HG03460 (cell line): ENCODE results near the gene RNU7-1.

ENCODE experiments used
- ATAC-seq: cut with Tn5 transposase; IDR thresholded peaks from one replicate; pipeline ENCODE4 v1.9.1; 2021; ENCODE audit not compliant: unreplicated experiment

The RNU7-1 gene

DNA sequence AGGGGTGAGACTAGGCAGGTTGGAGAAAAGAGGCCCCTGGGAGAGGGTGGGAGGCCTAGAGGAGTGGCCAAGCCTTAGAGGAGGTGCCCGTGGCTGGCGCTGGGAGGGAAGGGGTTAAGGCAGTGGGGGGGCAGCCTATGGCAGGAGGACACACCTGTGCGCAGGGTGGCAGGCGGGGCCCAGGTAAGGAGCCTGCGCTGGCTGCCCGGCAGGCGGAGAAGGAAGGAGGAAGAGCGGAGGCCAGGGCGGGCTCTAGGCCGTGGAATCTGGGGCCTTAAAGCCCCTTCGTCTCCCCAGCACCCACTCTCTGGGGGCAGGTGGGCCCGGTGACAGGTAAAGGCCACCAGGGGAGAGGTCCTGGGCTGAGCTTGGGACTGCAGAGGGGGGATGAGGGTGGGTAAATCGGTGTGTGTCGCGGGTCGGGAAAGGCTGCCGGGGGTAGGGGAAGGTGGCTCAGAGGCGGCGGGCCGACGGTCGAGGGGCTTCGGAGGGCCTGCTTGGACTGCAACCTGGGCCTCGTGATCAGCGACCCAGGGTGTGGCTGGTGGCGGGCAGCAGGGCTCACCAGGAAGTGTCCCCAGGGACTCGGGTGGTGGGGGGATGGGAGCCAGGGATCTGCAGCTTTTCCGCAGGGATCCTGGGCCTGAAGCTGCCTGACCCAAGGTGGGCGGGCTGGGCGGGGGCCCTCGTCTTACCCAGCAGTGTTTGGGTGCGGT lies 19.6 kb downstream of the RNU7-1 start:
- ATAC-seq: no peak

DNA sequence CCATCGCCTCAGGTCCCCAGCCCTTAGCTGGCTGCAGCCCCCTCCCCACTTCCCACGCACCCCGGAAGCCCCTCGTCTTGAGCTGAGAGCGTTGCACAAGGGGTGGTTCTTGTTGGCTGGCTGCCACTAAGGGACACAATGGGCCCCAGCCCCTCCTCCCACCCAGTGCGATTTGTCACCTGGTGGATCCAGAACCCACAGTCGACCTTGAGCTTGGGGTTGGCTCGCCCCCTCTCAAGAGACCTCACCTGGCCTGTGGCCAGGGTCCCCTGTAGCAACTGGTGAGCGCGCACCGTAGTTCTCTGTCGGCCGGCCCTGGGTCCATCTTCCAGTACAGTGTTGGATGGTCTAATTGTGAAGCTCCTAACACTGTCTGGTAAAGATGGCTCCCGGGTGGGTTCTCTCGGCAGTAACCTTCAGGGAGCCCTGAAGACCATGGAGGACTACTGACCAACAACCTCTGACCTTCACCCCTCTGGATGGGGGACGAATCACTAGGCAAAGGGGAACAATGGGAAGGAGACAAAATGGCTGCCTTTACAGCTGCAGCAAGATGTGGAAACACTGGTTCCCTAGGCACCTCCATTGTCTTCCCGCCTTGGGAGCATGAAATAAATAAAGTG lies 20.3 kb downstream of the RNU7-1 start:
- ATAC-seq: no peak

DNA sequence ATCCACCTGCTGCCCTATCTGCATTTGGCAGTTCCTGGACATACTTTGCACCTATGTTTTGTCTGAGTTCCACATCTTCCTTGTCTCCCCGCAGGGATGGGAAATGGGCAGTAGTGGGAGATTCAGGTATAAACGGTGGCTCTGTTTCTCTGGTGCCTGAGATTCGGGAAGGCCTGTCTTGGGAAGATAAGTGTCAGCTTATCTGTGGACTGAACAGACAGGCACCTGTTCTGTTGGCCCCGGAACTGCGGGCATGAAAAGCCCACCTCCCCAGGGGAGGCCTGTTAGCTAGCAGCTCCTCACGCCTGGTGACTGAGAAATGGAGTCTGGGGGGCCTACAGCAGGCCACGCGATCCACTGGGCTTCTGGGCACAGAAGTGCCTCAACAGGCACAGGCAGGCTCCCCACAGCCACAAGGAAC lies 21.0 kb downstream of the RNU7-1 start:
- ATAC-seq: no peak

DNA sequence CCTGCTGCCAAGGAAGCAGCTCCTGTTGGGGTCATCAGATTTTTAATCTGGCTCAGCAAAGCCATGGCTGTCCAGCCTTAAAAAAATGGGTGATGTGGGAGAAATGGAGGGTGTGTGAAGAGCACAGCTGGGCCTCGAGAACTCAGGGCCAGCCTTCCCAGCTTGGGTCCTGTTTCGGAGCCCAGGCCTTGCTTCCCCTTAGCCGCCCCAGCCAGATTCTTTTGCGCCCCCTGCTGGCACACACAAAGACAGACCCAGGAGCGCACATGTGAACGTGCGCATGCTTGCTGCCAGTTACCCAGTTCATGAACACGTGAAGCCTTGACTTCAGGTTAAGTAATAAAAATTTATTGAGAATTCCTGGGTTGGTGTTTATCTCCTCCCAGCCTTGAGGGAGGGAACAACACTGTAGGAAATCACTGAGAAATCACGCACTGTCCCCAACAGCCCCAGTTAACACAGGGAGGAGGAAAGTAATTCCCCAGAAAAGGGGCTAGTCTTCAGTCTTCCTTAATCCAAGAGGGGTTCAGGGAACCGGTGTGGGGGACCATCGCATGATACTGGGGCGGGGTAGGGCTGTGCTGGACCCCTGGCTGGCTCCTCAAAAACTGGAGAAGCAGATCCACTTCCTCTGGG lies 21.5 kb downstream of the RNU7-1 start:
- ATAC-seq: no peak

DNA sequence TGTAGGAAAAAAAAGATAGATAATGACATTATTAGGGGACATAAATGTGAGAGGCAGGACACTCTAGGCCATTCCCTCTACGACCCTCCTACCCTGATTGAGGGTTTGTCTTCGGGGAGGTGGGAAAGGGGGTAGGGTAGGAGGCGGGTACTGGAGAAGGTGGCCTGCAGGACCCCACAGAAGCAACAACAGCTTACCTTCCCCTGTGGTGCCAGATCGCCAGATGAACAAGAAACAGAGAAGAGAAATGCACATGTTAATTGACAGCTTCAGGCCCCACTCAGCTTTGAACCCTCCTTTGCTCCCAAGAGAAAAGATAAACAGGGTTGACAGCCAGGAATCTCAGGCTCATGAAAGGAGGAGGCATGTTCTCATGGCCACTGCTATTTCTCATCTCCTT lies 22.1 kb downstream of the RNU7-1 start:
- ATAC-seq: no peak

DNA sequence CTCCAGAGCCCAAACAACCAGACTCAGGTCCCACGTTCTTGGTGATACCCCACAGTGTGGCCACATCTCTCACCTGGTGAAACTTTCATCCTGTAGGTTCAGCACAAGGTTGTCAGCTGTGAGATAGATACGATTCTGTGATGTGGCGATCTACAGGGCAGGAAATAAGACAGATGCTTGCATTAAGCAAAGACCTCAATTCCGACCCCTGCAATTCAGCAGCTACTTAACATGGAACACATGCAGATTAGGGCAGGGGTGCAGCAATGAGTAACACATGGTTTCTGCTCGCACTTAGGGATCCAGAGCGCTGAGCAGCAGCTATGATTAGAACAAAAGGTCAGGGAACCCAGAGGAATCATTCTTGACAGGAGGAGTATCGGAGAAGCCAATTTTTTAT lies 22.7 kb downstream of the RNU7-1 start:
- ATAC-seq: no peak

DNA sequence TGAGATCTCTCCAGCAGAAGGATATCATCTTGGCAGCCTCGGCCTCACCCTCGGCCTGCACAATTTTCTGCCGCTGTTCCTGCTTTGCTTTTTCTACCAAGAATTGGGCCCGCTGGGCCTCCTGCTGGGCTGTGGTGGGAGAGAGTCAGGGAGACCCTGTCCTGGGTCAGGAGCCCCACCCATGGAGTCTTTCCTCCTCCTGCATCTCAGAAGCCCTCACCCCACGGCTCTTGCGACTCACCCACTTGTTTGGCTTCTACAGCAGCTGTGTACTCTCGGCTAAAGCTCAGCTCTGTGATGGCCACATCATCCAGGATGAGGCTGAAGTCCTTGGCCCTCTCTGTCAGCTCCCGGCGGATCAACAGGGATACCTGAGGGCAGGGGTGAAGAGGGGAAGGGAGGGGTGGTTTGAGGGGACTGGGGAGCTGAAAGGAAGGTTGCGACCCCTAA lies 24.1 kb downstream of the RNU7-1 start:
- no peak for ATAC-seq

DNA sequence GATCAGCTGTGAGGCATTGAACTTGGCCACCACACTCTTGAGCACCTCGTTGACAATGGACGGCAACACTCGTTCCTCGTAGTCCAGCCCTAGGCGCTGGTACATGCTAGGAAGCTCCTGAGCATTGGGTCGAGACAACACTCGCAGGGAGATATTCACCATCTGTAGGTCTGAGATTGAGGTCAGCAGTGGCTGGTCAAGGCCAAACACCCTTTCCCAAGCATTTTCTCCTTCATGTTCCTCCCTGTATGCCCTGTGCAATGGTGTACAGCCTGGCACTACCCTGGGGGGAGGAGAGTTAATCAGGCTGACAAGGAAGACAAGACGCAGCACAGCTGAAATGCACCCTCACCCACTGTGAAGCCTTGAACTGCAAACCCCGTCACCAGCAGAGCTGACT lies 24.8 kb downstream of the RNU7-1 start:
- no peak for ATAC-seq

DNA sequence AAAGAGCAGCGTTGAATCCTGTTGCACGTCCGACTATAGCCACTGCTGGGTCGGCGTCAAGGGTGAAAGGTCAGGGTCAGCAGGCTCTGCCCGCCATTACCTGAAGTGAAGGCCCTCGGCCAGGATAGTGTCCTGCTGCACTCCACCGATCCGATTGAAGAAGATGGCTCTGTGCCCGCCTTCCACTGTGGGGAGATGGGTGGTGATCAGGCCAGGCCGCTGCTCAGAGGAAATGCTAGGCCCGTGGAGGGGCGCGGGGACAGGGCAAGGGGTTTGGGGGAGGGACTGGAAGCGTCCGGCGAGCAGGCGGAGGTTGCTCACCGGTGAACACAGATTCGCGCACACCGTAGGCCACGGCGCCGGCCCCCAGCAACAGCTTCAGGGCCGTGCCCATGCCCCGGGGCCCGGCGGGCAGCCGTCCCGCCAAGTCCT lies 26.5 kb downstream of the RNU7-1 start:
- ATAC-seq: peak; percentile 7

DNA sequence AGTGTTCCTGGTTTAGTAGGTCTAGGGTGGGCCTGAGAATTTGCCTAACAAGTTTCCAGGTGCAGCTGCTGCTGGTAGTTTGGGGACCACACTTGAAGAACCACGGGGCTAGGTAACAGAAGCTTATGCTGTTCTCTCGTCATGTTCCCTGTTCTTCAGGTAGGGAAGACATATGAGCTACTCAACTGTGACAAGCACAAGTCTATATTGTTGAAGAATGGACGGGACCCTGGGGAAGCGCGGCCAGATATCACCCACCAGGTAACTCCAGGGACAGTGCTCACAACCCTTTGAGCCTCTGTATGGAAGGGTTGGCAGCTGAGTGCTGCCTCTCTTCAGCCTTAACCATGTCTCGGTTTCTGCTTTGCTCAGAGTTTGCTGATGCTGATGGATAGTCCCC lies 30.6 kb downstream of the RNU7-1 start:
- no peak for ATAC-seq

DNA sequence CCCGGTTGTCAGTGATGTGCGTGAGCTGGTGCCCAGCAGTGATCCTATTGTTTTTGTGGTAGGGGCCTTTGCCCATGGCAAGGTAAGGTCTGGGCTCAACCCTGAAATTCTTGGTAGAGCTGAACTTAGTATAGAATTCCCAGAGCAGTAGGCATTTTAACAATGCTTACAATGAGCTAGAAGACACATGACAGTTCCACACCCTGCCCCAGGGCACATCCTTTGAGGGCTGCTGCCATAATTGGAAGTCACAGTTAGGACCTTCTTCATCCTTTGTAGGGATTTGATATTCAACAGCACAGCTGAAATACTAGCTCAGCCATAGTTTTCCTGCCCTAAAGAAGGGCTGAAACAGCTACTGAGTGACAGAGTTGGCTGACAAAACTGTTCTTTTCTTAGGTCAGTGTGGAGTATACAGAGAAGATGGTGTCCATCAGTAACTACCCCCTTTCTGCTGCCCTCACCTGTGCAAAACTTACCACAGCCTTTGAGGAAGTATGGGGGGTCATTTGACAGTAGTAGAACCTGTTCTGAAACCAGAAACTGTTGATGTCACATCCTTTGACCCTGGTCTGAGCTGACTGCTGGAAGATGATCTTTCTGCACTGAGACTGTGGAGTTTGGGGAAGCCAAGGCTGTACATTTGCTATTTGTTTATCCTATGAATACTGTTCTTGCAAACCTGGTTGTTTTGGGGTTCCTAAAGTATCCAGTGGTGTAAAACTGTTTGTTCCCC lies 31.8 kb downstream of the RNU7-1 start:
- ATAC-seq: no peak

DNA sequence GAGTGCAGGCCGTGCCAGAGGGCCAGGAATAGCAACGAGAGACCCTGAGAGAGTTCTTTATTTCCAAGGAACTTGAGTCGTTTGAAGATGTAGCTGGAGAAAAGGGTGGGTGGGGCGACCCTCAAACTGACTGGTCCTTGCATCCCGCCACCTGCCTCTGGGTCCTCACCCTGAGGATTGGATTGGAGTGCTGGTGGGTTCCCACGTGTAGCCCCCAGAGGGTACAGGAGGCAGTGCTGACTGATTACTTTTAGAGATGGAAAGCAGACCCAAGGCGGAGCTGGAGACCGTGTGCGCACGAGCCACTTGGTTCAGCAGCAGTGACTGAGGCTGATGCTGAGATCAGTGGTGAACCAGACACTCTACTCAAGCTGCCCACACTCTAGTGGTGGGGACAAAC lies 34.0 kb downstream of the RNU7-1 start:
- no peak for ATAC-seq

DNA sequence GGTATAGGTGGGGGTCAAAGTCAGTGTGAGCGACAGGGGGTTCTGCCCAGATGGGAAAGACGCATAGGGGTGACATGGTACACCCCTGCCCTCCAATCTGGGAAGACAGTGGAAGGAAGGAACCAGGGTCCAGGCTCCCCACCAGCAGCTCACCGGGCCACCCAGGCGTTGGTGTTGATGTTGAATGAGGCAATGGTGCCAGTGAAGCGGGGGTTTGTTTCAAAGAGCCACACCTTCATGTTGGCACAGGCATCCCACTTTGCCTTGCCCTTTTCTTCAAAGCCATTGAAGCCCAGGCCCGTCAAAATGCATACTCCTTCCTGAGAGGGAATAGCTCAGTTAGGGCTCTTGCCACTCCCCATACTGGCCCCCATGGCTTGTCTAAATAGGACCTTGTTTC lies 34.6 kb downstream of the RNU7-1 start:
- ATAC-seq: no peak

DNA sequence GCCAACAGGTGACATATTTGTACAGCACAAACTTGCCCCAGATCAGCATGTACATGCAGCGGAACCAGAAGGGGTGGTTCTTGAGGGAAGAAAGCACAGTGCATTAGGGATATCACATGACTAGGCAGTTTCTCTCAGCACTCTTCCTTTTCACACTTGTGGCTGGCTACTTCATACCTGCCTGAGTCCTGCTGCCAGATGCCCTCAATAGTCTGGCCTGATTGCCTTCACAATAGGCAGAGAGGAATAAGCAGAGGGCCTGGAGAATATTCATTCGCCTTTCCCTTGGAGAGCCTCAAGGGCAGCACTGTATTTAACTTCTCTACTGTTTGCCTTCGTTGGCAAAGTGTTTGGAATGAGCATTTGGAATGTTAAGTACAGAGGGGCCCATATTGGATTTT lies 35.0 kb downstream of the RNU7-1 start:
- ATAC-seq: no peak

DNA sequence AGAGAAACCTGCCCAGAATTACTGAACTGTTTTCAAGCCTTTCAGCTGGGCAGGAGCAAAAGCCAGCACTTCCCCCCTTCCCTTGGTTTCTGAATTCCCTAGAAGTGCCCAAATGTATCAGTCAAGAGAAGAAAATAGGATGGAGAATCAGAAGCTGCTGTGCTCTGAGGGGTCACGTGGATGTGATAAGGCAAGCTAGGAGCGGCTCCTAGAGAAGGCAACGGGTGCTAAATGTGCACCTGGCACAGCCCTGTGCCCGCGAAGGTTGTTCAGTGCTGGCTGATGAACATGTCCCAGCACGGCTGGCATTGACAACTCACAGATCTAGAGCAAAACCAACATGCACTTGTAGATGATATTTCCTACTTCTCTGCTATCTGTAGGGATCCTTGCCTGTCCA lies 35.4 kb downstream of the RNU7-1 start:
- no peak for ATAC-seq

DNA sequence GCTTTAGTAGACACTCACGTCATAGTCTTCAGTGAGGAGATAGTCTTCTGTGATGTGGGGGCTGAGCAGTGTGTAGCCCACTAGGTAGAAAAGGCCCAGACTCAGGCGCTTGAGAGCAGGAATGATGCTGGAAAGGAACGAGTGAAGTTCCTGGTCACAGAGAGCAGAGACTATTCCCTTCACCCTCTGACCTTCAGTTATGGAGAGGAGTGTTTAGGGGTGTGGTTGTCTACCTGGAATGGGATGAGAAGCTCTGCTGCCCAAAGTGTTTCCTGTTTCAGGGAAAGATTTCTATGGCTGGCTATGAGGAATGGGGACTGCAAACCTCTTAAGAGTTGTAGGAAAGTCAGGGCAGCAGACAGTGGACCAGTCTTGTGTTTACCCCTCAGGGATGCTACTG lies 35.8 kb downstream of the RNU7-1 start:
- ATAC-seq: no peak

DNA sequence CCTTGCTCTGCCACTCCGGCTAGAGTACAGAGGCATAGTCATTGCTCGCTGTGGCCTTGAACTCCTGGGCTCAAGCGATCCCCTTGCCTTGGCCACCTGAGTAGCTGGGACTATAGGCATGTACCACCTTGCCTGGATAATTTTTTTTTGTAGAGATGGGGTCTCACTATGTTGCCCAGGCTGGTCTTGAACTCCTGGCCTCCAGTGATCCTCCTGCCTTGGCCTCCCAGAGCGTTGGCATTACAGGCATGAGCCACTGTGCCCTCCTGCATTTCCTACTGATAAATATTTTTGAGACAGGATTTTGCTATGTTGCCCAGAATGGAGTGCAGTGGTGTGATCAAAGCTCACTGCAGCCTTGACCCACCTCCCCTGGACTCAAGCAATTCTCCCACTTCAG lies 36.5 kb downstream of the RNU7-1 start:
- ATAC-seq: no peak

DNA sequence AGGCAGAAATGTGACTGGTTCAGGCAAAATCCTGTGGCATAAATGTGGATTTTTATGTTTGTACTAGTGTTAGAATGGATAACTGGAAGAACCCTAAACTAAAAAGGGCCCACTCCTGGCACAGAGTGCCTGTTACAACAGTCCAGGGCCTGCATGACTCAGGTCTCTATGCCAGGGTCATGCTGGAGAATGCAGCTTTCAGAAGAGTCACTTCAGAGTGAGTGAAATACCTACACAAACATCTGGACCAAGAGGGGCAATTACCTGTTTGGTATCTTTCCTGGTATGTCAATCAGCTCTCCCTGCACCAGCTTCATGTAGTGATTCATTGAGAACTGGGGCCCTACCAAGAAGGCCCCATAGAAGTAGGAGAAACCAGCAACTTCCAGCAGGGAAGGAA lies 37.1 kb downstream of the RNU7-1 start:
- no peak for ATAC-seq

DNA sequence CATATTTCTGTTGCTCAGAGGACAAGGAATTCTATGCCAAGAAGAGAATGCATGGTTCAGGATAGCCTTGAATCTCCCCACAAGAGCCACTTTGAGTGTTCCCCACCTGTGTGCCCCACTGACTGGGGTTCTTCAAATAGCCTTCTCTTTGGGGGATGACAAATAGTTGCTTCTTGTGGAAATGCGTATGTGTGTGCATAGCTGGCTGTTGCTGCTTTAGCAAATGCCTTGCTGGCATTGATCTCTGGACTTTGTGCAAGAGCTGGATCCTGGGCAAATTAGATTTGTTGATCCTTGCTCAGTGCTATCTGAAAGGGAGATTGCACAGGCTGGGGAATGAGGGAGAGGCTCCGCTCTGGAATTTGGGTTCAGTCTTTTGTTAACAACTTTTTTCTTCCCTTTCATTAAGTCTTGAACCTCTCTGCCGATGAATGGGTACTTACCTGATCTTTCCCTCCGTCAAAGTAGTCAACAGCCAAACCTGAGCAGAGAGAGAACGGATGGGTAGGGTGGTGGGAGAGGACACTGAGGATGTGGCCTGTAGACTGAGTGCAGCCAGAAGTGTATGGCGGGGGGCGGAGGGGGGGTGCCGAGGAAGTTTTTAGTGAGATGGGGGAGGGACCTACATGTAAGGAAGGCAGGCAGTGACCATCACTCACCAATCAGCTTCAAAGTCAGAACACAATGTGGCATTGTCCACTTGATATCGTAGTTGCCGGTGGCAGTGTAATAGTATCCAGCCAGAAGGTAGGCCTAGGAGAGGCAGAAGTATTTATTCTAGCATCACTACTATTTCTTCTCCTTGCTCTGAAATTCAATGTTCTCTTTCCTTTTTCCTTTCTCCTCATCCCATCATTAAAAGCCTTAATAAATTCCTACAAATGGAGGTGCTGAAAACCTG lies 37.8 kb downstream of the RNU7-1 start:
- ATAC-seq: no peak

DNA sequence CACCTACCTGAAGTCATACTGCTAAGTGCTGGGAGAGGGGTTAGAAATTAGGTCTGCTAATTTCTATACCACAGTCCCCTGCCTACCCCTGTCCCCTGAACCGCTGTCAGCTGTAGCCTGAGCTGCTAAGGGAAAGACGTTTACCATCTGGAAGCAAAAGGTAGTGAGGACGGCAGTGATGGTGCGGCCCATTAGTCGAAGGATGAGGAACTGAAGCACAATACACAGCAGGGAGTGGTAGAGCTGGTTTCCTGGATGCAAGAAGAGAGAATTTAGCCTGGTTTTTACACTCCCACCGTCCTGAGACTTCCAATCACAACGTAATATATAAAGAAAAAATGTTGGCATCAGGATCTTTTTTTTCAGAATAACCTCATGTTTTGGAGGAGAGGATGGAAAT lies 38.9 kb downstream of the RNU7-1 start:
- no peak for ATAC-seq
